ENCODE measurements around the gene RNASE7. TPM values are rescaled to one million over a fixed set of nuclear protein-coding genes. Genes with fewer than 3 reads are reported as not detected.

Gene RNASE7, protein sequence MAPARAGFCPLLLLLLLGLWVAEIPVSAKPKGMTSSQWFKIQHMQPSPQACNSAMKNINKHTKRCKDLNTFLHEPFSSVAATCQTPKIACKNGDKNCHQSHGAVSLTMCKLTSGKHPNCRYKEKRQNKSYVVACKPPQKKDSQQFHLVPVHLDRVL
- total RNA-seq (2014; rRNA removed; shearing (Covaris generic); ENCODE audit: low replicate concordance) = not detected in 2 replicates

DNA sequence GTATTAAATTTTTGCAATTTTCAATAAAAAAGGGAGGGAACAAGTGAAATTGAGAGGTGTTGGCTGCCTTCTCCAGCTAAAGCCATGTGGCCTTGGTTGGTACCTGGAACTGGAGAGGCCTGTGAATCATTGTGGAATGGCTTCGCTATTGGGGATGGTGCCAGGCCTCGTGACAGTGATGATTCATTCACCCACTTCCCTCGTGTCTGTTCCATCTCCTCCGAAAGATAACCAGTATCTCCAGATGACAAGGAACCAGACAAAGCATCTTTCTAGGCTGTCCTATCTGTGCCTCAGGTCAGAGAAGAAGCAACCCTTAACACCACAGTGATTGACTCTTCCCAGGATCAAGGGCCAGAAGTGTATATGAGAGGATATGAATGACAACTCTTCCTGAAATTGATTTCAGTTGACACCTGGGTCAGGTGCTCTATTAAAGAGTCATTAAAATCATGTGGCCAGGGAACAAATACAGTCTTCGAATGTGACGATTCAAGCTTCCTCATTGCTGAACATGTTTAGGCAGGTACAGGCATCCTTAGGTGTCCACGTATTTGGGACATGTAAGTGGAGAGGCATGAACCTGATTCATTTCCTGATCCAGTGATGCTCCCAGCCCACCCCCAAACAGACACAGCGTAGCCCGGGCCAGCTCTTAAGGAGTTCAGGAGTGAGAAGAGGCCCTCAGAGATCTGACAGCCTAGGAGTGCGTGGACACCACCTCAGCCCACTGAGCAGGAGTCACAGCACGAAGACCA lies at the start of gene RNASE7:
Gene RNASE7, plus strand, starts transcription at position 687 of the 758 bp plus-strand sequence. CDS start 631 bp downstream, outside the sequence.
- H3K4me3 ChIP-seq (ENCODE audit: low read length) = no peak within 1 kb of the TSS
- no peak within 1 kb of the TSS for H3K4me2 ChIP-seq (ENCODE audit: low read depth, low read length, poor library complexity, severe bottlenecking)
- no peaks in the 10 kb centered on the region for H3K36me3 ChIP-seq (ENCODE audit: insufficient read depth, low read length)
- no peaks in the 10 kb centered on the region for H3K9me2 ChIP-seq (replicated peaks; ENCODE audit: insufficient read depth, low read length)
- no peaks in the 10 kb centered on the region for H3K4me1 ChIP-seq (ENCODE audit: low read length)
- H3K9ac ChIP-seq (ENCODE audit: low read length) = no peak within 1 kb of the TSS
- no peak within 1 kb of the TSS for H2AFZ ChIP-seq (ENCODE audit: low read length)
- H4K20me1 ChIP-seq (ENCODE audit: insufficient read depth, low read depth, low read length) = no peaks in the 10 kb centered on the region
- no peaks in the 10 kb centered on the region for H3K79me2 ChIP-seq (ENCODE audit: low read length)
- no peaks in the 10 kb centered on the region for H3K27me3 ChIP-seq (ENCODE audit: low read length)
- no peak within 1 kb of the TSS for H3K27ac ChIP-seq (ENCODE audit: low read length)
- no peak for DNase-seq
- no peaks in the 10 kb centered on the region for H3K9me3 ChIP-seq (ENCODE audit: low read length)

DNA sequence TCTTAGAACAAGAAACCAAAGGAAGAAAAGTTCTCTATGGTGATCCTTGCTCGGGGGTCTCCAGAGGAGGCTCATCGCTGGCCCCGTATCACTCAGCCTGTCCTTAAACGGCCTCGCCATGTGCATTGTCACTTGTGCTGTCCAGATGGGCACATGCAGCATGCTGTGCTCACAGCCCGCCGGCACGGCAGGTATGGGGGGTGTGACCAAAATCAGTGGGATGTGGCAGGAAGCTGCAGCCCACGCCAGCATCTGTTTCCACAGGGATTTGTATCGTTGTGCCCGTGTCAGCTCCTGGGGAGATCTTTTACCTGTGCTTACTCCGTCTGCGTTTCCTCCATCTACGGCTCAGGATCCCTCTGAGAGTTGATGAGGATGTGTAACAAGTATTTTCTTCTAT lies 45.6 kb upstream of the RNASE7 start:
- Histone ChIP-seq H3K9ac (ENCODE audit: low read length) (no peak overlapping the region), H3K27ac (ENCODE audit: low read length) (no peak overlapping the region)

DNA sequence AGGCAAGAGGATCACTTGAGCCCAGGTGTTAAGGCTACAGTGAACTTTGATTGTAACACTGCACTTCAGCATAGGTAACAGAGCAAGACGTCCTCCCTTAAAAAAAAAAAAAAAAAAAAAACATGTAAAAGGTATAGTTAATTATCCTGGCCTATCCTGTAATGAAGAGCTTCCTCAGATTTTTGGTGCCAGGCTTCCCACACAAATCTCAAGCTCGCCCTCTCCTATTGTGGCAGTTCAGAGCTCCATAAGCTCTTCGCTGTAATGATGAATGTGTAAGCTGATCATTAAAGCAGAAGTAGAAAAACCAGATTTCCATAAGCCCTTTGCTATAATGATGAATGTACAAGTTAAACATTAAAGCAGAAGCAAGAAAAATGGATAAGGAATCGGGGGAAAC lies 45.0 kb upstream of the RNASE7 start:
- H3K79me2 ChIP-seq (ENCODE audit: low read length) = peaks cover under 1% of the 10 kb centered on the region; the same call in 1 of the 2 replicates
- no peaks in the 10 kb centered on the region for H3K9me2 ChIP-seq (replicated peaks; ENCODE audit: insufficient read depth, low read length)
- H3K4me2 ChIP-seq (ENCODE audit: low read depth, low read length, poor library complexity, severe bottlenecking) = no peak overlapping the region
- H3K9me3 ChIP-seq (ENCODE audit: low read length) = no peaks in the 10 kb centered on the region
- H3K36me3 ChIP-seq (ENCODE audit: insufficient read depth, low read length) = peaks cover 39% of the 10 kb centered on the region; the same call in 1 of the 2 replicates
- H4K20me1 ChIP-seq (ENCODE audit: insufficient read depth, low read depth, low read length) = no peaks in the 10 kb centered on the region
- no peaks in the 10 kb centered on the region for H3K27me3 ChIP-seq (ENCODE audit: low read length)
- H3K4me1 ChIP-seq (ENCODE audit: low read length) = no peaks in the 10 kb centered on the region; the same call in 1 of the 2 replicates
- H3K27ac ChIP-seq (ENCODE audit: low read length) = no peak overlapping the region
- H3K9ac ChIP-seq (ENCODE audit: low read length) = no peak overlapping the region
- no peak overlapping the region for H3K4me3 ChIP-seq (ENCODE audit: low read length)
- H2AFZ ChIP-seq (ENCODE audit: low read length) = no peak overlapping the region
- no peak for DNase-seq

More for the DNA sequence above, 45.6 kb upstream of the RNASE7 start:
- DNase-seq = no peak
- Histone ChIP-seq H3K4me3 (ENCODE audit: low read length) (no peak overlapping the region), H3K9me3 (ENCODE audit: low read length) (no peaks in the 10 kb centered on the region), H3K36me3 (ENCODE audit: insufficient read depth, low read length) (peaks cover 45% of the 10 kb centered on the region; the same call in 1 of the 2 replicates), H3K4me1 (ENCODE audit: low read length) (peaks cover 4% of the 10 kb centered on the region; the same call in 1 of the 2 replicates), H3K9me2 (replicated peaks; ENCODE audit: insufficient read depth, low read length) (no peaks in the 10 kb centered on the region), H2AFZ (ENCODE audit: low read length) (no peak overlapping the region), H3K79me2 (ENCODE audit: low read length) (peaks cover 7% of the 10 kb centered on the region), H3K4me2 (ENCODE audit: low read depth, low read length, poor library complexity, severe bottlenecking) (no peak overlapping the region), H4K20me1 (ENCODE audit: insufficient read depth, low read depth, low read length) (no peaks in the 10 kb centered on the region; the same call in 1 of the 2 replicates), H3K27me3 (ENCODE audit: low read length) (no peaks in the 10 kb centered on the region)

DNA sequence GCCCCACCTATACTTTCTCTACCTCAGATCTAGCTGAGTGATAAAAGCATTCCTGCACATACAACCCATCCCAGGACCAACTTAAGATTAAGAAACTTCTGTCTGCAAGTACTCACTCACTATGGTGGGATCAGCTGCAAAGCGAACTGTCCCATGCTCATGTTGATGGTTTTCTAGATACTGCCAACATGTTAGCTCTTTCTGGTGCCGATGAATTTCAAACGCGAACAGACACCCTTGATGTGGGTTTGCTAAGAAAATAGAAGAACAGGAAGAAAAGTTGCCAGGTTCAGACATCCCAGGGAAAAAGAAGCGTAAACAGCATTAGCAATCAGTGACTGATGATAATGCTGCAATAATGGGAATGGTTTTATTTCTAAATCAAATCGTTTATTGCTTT lies 44.6 kb upstream of the RNASE7 start:
- no peak for DNase-seq
- Histone ChIP-seq H3K27ac (ENCODE audit: low read length) (no peak overlapping the region), H3K9ac (ENCODE audit: low read length) (no peak overlapping the region), H3K9me3 (ENCODE audit: low read length) (no peaks in the 10 kb centered on the region), H3K4me2 (ENCODE audit: low read depth, low read length, poor library complexity, severe bottlenecking) (no peak overlapping the region), H3K79me2 (ENCODE audit: low read length) (no peaks in the 10 kb centered on the region), H4K20me1 (ENCODE audit: insufficient read depth, low read depth, low read length) (no peaks in the 10 kb centered on the region), H3K36me3 (ENCODE audit: insufficient read depth, low read length) (peaks cover 34% of the 10 kb centered on the region; the same call in 1 of the 2 replicates), H3K4me3 (ENCODE audit: low read length) (no peak overlapping the region), H3K4me1 (ENCODE audit: low read length) (no peaks in the 10 kb centered on the region), H2AFZ (ENCODE audit: low read length) (no peak overlapping the region), H3K27me3 (ENCODE audit: low read length) (no peaks in the 10 kb centered on the region), H3K9me2 (replicated peaks; ENCODE audit: insufficient read depth, low read length) (no peaks in the 10 kb centered on the region)

DNA sequence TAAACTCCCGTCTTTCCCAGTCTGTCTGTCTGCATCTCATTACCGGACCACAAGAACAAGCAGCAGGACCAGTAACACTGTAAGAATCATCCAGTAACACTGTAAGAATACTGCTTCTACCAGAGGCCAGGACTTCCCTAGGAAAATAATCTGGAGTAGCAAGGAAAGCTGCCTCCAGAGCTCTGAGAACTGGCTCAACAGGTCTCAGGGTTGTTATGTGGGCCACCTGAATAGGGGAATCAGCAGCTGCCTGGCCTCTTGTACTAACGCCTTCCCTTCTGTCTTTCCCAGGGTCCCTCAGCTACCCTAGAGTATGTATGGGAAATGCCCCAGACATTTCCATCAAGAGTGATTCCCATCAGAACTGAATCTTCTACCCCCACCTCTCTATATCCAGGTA lies 44.0 kb upstream of the RNASE7 start:
- no peak overlapping the region for H3K4me3 ChIP-seq (ENCODE audit: low read length)
- no peak for DNase-seq
- no peak overlapping the region for H2AFZ ChIP-seq (ENCODE audit: low read length)
- no peaks in the 10 kb centered on the region for H3K9me3 ChIP-seq (ENCODE audit: low read length)
- no peaks in the 10 kb centered on the region for H3K4me1 ChIP-seq (ENCODE audit: low read length)
- H3K36me3 ChIP-seq (ENCODE audit: insufficient read depth, low read length) = peaks cover 29% of the 10 kb centered on the region; the same call in 1 of the 2 replicates
- no peaks in the 10 kb centered on the region for H3K79me2 ChIP-seq (ENCODE audit: low read length)
- no peak overlapping the region for H3K27ac ChIP-seq (ENCODE audit: low read length)
- no peaks in the 10 kb centered on the region for H3K9me2 ChIP-seq (replicated peaks; ENCODE audit: insufficient read depth, low read length)
- H3K27me3 ChIP-seq (ENCODE audit: low read length) = no peaks in the 10 kb centered on the region
- no peak overlapping the region for H3K4me2 ChIP-seq (ENCODE audit: low read depth, low read length, poor library complexity, severe bottlenecking)
- H3K9ac ChIP-seq (ENCODE audit: low read length) = no peak overlapping the region
- no peaks in the 10 kb centered on the region for H4K20me1 ChIP-seq (ENCODE audit: insufficient read depth, low read depth, low read length)

DNA sequence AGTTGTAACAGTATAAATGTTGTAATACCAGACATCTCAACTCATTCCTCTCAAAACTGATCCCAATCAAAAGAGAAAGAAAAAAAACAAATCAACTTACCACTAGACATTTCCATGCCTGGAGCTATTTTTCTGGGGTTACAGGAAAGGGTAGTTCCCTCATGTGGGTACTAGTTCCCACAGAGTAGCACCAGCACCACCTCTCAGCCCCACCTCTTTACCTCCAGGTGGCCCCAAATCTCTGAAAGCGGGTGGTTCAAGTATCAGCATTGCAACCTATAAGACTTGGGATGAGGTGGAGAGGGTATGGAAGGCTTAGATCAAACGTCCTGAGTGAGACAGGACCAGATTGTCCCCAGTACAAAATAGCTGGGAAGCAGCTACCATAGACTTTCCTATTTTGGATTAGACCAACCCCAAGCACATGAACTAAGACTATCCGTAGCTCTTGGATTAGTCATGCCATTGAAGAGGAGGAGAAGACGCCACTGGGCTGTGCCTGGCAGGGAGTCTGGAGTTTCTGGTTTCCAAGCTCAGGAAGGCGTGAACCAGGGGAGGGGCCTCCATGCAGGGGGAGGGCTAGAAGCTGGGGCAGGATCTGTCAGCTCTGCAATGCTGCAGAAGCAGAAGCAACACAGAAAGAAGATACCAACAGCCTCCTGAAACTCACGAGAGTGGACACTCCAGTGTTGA lies 43.3 kb upstream of the RNASE7 start, which contains the start of gene SLC39A2:
Gene SLC39A2, plus strand, starts transcription at position 620 of the 693 bp plus-strand sequence. CDS start 154 bp downstream, outside the sequence.
- peaks cover 26% of the 10 kb centered on the region; the same call in 1 of the 2 replicates for H3K36me3 ChIP-seq (ENCODE audit: insufficient read depth, low read length)
- H3K79me2 ChIP-seq (ENCODE audit: low read length) = no peaks in the 10 kb centered on the region
- no peaks in the 10 kb centered on the region for H3K9me2 ChIP-seq (replicated peaks; ENCODE audit: insufficient read depth, low read length)
- no peaks in the 10 kb centered on the region for H3K9me3 ChIP-seq (ENCODE audit: low read length)
- no peaks in the 10 kb centered on the region for H4K20me1 ChIP-seq (ENCODE audit: insufficient read depth, low read depth, low read length)
- no peak for DNase-seq
- H3K4me3 ChIP-seq (ENCODE audit: low read length) = no peak within 1 kb of the TSS
- H3K27ac ChIP-seq (ENCODE audit: low read length) = no peak within 1 kb of the TSS
- no peak within 1 kb of the TSS for H3K4me2 ChIP-seq (ENCODE audit: low read depth, low read length, poor library complexity, severe bottlenecking)
- H3K4me1 ChIP-seq (ENCODE audit: low read length) = no peaks in the 10 kb centered on the region
- no peaks in the 10 kb centered on the region for H3K27me3 ChIP-seq (ENCODE audit: low read length)
- H3K9ac ChIP-seq (ENCODE audit: low read length) = no peak within 1 kb of the TSS
- H2AFZ ChIP-seq (ENCODE audit: low read length) = no peak within 1 kb of the TSS

DNA sequence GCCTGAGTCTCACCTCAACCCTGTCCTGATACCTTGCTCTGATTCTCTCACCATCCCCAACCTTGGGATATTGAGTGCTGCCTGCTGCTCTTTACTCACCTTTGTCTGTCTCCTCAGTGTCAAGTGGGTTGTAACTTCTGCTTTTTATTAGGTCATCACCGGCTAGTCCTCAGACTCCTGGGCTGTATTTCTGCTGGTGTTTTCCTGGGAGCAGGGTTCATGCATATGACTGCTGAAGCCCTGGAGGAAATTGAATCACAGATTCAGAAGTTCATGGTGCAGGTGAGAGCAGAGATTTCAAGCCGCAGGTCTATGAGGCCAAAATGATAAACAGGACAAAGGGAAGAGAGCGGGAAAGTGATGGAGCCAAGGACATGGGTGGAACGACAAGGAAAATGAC lies 42.6 kb upstream of the RNASE7 start:
- no peaks in the 10 kb centered on the region for H3K4me1 ChIP-seq (ENCODE audit: low read length)
- no peaks in the 10 kb centered on the region for H3K27me3 ChIP-seq (ENCODE audit: low read length)
- no peak overlapping the region for H3K27ac ChIP-seq (ENCODE audit: low read length)
- H3K9me3 ChIP-seq (ENCODE audit: low read length) = no peaks in the 10 kb centered on the region
- H3K4me2 ChIP-seq (ENCODE audit: low read depth, low read length, poor library complexity, severe bottlenecking) = no peak overlapping the region
- DNase-seq = no peak
- peaks cover 18% of the 10 kb centered on the region; the same call in 1 of the 2 replicates for H3K36me3 ChIP-seq (ENCODE audit: insufficient read depth, low read length)
- H3K4me3 ChIP-seq (ENCODE audit: low read length) = no peak overlapping the region
- H2AFZ ChIP-seq (ENCODE audit: low read length) = no peak overlapping the region
- no peaks in the 10 kb centered on the region for H3K79me2 ChIP-seq (ENCODE audit: low read length)
- no peaks in the 10 kb centered on the region for H4K20me1 ChIP-seq (ENCODE audit: insufficient read depth, low read depth, low read length)
- H3K9me2 ChIP-seq (replicated peaks; ENCODE audit: insufficient read depth, low read length) = no peaks in the 10 kb centered on the region
- no peak overlapping the region for H3K9ac ChIP-seq (ENCODE audit: low read length)

DNA sequence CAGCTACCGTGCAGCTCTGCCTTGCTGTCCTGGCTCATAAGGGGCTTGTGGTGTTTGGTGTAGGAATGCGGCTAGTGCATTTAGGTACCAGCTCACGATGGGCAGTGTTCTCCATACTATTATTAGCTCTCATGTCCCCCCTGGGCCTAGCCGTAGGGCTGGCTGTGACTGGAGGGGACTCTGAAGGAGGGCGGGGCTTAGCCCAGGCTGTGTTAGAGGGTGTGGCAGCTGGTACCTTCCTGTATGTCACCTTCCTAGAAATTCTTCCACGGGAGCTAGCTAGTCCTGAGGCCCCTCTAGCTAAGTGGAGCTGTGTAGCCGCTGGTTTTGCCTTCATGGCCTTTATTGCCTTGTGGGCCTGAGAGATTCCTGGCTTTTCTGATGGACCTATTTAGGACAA lies 40.9 kb upstream of the RNASE7 start:
- H3K79me2 ChIP-seq (ENCODE audit: low read length) = no peaks in the 10 kb centered on the region
- H3K9ac ChIP-seq (ENCODE audit: low read length) = no peak overlapping the region
- no peaks in the 10 kb centered on the region for H3K9me3 ChIP-seq (ENCODE audit: low read length)
- H3K4me1 ChIP-seq (ENCODE audit: low read length) = peaks cover 4% of the 10 kb centered on the region
- H3K4me2 ChIP-seq (ENCODE audit: low read depth, low read length, poor library complexity, severe bottlenecking) = no peak overlapping the region
- no peak overlapping the region for H3K4me3 ChIP-seq (ENCODE audit: low read length)
- H4K20me1 ChIP-seq (ENCODE audit: insufficient read depth, low read depth, low read length) = no peaks in the 10 kb centered on the region
- no peak overlapping the region for H2AFZ ChIP-seq (ENCODE audit: low read length)
- H3K9me2 ChIP-seq (replicated peaks; ENCODE audit: insufficient read depth, low read length) = no peaks in the 10 kb centered on the region
- DNase-seq = no peak
- H3K27me3 ChIP-seq (ENCODE audit: low read length) = no peaks in the 10 kb centered on the region
- H3K36me3 ChIP-seq (ENCODE audit: insufficient read depth, low read length) = 0 out of 2 replicates have a peak, but pooled peaks cover 2% of the 10 kb centered on the region
- H3K27ac ChIP-seq (ENCODE audit: low read length) = no peak overlapping the region
